Uterus (tissue), 4 donors: ENCODE data around the gene GSN. TPM values are rescaled to one million over a fixed set of nuclear protein-coding genes. Genes with fewer than 3 reads are reported as not detected.

ENCODE experiments used
- DNase-seq, 2 donors: peaks; one replicate each; pipeline ENCODE4 v3.0.0-alpha.2; 2019 to 2020
- H3K27ac ChIP-seq, 2 donors: fragments of 200-600 bp; sonication (generic); 1 replicate in 1 of 2; 2 replicates in 1 of 2; pipeline ENCODE4 v1.5.1; 2016 to 2018
- H3K27me3 ChIP-seq, 2 donors: fragments of 200-600 bp; sonication (generic); one replicate each; pipeline ENCODE4 v1.5.1; 2018 to 2019; ENCODE audit warnings: control low read depth in 1 of 2
- H3K36me3 ChIP-seq, 2 donors: fragments of 200-600 bp; sonication (generic); one replicate each; pipeline ENCODE4 v1.5.1; 2019; ENCODE audit warnings: control low read depth in 1 of 2
- H3K4me1 ChIP-seq, 2 donors: fragments of 200-600 bp; sonication (generic); one replicate each; pipeline ENCODE4 v1.5.1; 2018 to 2019; ENCODE audit warnings: control low read depth in 1 of 2
- H3K4me3 ChIP-seq, 2 donors: fragments of 200-600 bp; sonication (generic); 1 replicate in 1 of 2; 2 replicates in 1 of 2; pipeline ENCODE4 v1.5.1; 2018 to 2019; ENCODE audit warnings: mild to moderate bottlenecking in 1 of 2
- H3K9me3 ChIP-seq, 2 donors: fragments of 200-600 bp; sonication (generic); one replicate each; pipeline ENCODE4 v1.5.1; 2019; ENCODE audit warnings: control low read depth in 1 of 2
- POLR2A ChIP-seq, 2 donors: fragments of 450-650 bp; IDR thresholded peaks; one replicate each; pipeline ENCODE4 v1.6.1; 2016; ENCODE audit warnings: antibody characterized with exemption in 2 of 2, mild to moderate bottlenecking in 1 of 2, moderate library complexity in 1 of 2
- intact Hi-C: fragments of 100-400 bp; cut with DNase I; formaldehyde crosslinking; loops from one replicate; pipeline ENCODE4 v1.15.1; 2023; ENCODE audit warnings: low total_unique reads
- total RNA-seq, 4 donors: library from RNA; depleted of rRNA in 3 of 4; stranded (reverse); fragments of >200 nt in 3 of 4; gene quantifications; one replicate each; pipeline versions ENCODE4 v1.1.0 to v1.2.4, GENCODE V29; 2014 to 2023
- TF ChIP-seq, protein P1 (sequence below), 4 experiments: fragments of 200-600 bp in 2 of 4; fragments of 450-650 bp in 2 of 4; sonication (generic) in 2 of 4; IDR thresholded peaks; one replicate each; pipeline ENCODE4 v1.5.1; 2016 to 2019; ENCODE audit warnings: antibody characterized with exemption in 4 of 4, mild to moderate bottlenecking in 2 of 4, moderate library complexity in 1 of 4
- donor health status: DM: yes; HTN: yes; CAD: no.

Gene GSN
- total RNA-seq, 4 donors from 2014 or later: 567 to 1,619 (median 884) TPM

DNA sequence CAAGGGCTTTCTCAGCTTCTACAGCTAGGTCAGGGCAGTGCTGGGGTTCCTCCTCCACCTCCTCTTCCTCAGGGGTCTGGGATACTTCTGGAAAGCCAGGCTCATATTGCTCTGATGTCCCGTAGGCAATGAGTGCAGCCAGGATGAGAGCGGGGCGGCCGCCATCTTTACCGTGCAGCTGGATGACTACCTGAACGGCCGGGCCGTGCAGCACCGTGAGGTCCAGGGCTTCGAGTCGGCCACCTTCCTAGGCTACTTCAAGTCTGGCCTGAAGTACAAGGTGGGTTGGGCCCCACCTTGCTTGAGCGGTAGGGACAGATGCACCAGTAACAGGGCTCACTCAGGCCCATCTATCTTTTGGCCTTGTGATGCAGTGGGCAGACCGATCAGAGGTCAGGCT lies 34.8 kb downstream of the GSN start:
- TF ChIP-seq, protein P1, sequence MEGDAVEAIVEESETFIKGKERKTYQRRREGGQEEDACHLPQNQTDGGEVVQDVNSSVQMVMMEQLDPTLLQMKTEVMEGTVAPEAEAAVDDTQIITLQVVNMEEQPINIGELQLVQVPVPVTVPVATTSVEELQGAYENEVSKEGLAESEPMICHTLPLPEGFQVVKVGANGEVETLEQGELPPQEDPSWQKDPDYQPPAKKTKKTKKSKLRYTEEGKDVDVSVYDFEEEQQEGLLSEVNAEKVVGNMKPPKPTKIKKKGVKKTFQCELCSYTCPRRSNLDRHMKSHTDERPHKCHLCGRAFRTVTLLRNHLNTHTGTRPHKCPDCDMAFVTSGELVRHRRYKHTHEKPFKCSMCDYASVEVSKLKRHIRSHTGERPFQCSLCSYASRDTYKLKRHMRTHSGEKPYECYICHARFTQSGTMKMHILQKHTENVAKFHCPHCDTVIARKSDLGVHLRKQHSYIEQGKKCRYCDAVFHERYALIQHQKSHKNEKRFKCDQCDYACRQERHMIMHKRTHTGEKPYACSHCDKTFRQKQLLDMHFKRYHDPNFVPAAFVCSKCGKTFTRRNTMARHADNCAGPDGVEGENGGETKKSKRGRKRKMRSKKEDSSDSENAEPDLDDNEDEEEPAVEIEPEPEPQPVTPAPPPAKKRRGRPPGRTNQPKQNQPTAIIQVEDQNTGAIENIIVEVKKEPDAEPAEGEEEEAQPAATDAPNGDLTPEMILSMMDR (IDR thresholded peaks at IDR 0.05): no peak
- TF ChIP-seq POLR2A (IDR thresholded peaks at IDR 0.05): no peak
- Histone ChIP-seq H3K36me3 (no peaks in the 10 kb centered on the region), H3K4me3 (no peak overlapping the region), H3K27ac (peak overlapping the region; percentile 95 to 100), H3K9me3 (no peaks in the 10 kb centered on the region), H3K27me3 (no peaks in the 10 kb centered on the region), H3K4me1 (peaks cover 3 to 44% of the 10 kb centered on the region in 2 donors)
- intact Hi-C loops: no loop called here
- DNase-seq: peak in 1 of 2 donors; percentile 22

DNA sequence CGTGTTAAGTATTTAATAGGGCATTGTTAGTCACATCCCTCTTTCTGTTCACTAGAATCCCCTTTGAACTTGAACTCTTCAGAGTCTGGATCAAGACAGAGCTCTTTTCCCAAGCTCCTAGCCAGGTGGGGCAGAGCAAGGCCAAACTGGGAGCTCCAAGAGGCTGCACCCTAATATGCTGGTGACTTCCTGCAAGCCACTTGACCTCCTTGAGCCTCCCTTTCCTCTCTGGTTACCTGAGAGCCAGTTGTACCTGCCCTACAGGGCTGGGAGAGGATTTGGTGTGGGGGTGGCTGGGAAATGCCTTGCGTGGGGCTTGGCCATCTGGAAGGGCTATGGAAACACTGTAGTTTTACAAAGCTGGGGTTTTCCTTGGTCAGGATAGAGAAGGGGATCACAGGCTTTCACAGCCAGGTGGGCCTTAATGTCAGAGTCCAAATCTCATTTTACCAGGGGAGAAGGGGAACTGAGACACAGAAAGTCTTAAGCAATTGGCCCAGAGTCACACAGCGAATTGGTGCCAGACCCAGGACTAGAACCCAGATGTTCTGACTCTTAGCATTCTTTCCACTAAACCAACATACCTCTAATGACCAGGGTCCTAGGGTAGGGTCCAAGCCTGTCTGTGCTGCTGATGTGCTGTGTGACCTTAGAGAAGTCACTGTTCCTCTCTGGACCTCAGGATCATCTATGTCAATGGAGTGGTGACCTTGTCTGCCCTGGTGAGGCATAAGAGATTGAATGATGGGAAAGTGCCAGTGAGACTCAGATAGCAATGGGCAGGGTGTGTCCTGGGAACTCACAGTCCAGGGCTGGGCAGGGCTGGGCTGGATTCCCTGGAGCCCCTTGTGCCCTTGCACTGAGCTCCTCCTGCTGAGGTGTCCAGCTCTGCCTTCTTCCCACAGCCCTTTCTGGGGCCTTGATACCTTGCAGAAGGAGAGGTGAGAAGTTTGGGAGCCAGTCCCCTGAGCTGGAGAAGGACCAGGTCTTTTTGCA lies 35.8 kb downstream of the GSN start:
- Histone ChIP-seq H3K4me1 (peaks cover 0 to 37% of the 10 kb centered on the region in 2 donors), H3K4me3 (no peak overlapping the region), H3K27me3 (no peaks in the 10 kb centered on the region), H3K27ac (peak overlapping the region; percentile 95 to 100), H3K36me3 (no peaks in the 10 kb centered on the region), H3K9me3 (no peaks in the 10 kb centered on the region)
- intact Hi-C loops: no loop called here
- no peak for DNase-seq
- no peak for TF ChIP-seq POLR2A (IDR thresholded peaks at IDR 0.05)
- TF ChIP-seq, protein P1 (IDR thresholded peaks at IDR 0.05): no peak

DNA sequence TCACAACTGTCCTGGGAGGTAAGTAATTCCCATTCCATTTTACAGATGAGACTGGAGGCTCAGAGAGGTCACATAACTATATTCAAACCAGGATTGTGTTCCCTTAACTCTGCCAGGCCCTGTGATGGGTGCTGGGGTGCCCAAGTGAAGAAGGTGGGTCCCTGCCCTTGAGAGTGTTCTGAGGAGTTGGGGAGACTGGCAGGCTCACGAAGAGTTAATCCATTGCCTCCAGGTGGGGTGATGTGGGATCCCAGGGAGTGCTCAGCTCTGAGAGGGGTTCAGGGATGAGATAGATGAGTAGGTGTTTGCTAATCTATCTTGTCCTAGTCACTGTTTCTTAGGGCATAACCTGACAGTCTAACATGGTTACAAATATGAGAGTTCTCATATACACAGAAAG lies 36.7 kb downstream of the GSN start:
- Histone ChIP-seq H3K4me1 (peaks cover 0 to 37% of the 10 kb centered on the region in 2 donors), H3K27me3 (no peaks in the 10 kb centered on the region), H3K36me3 (no peaks in the 10 kb centered on the region), H3K27ac (peak overlapping the region; percentile 95 to 100), H3K4me3 (no peak overlapping the region), H3K9me3 (no peaks in the 10 kb centered on the region)
- DNase-seq: no peak
- TF ChIP-seq, protein P1 (IDR thresholded peaks at IDR 0.05): no peak
- no peak for TF ChIP-seq POLR2A (IDR thresholded peaks at IDR 0.05)
- intact Hi-C loops: no loop called here

DNA sequence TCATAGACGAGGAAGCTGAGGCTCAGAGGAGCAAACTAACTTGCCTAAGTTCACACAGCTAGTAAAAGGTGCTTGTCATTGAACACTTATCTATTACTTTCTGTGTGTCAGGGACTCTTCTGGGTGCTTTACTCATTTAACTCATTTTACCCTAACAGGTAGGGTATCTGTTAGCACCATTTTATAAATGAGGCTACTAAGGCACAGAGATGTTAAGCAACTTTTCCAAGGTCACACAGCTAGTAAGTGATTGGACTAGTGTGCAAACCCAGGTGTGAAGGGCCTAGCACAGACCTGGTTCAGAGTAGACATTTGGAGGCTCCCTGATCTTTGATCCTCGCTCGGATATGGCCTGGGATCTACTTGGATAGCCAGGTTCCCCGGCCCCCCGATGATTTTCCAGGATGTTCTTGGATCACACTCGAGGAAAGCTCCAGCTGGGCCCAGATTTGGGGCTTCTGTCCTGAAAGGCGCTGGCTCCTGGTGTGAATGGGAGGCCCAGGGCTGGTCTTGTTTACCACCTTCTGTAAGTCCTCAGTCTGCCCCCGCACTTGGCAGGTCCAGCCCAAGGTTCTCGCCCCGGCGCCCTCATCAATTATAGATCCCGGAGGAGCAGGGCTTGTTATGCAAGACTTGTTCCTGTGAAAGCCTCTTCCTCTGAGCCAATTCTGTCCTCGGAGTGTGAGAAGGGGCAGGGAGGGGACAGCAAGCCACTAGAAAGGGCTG lies 37.5 kb downstream of the GSN start:
- intact Hi-C loops: no loop called here
- Histone ChIP-seq H3K36me3 (no peaks in the 10 kb centered on the region), H3K4me3 (no peak overlapping the region), H3K27ac (peak overlapping the region; percentile 95 to 100), H3K4me1 (peaks cover 0 to 37% of the 10 kb centered on the region in 2 donors), H3K9me3 (no peaks in the 10 kb centered on the region), H3K27me3 (no peaks in the 10 kb centered on the region)
- TF ChIP-seq, protein P1 (IDR thresholded peaks at IDR 0.05): no peak
- no peak for TF ChIP-seq POLR2A (IDR thresholded peaks at IDR 0.05)
- peak; percentile 88 to 91 for DNase-seq
